GM23338 (cell line): ENCODE results near the gene CAMKK2. TPM values are rescaled to one million over a fixed set of nuclear protein-coding genes. Genes with fewer than 3 reads are reported as not detected.

Experiments
- ATAC-seq: fragments of 200-7000 bp; cut with Tn5 transposase; 3 replicates; pipeline ENCODE4 v1.9.1; 2020
- DNase-seq: peaks from one replicate; pipeline ENCODE4 v3.0.0-alpha.2; 2015; ENCODE audit warnings: low spot score
- H2AFZ ChIP-seq: fragments of 200-600 bp; sonication (generic); 2 replicates; pipeline ENCODE4 v1.8.0; 2016; ENCODE audit warnings: antibody characterized with exemption, mild to moderate bottlenecking, moderate library complexity
- H3F3A ChIP-seq: fragments of 200-600 bp; sonication (generic); replicated peaks from 2 replicates; pipeline ENCODE4 v1.8.0; 2017; ENCODE audit warnings: antibody characterized with exemption, mixed run types, low read depth
- H3K27ac ChIP-seq: fragments of 200-600 bp; sonication (generic); 2 replicates; pipeline ENCODE4 v1.6.1; 2016; ENCODE audit warnings: low read depth
- H3K27me3 ChIP-seq: fragments of 200-600 bp; sonication (generic); 2 replicates; pipeline ENCODE4 v1.8.0; 2016; ENCODE audit warnings: mild to moderate bottlenecking, mixed run types, moderate library complexity; ENCODE audit not compliant: insufficient read depth
- H3K36me3 ChIP-seq: fragments of 200-600 bp; sonication (generic); 2 replicates; pipeline ENCODE4 v1.8.0; 2016; ENCODE audit warnings: mild to moderate bottlenecking; ENCODE audit not compliant: insufficient read depth
- H3K4me1 ChIP-seq: fragments of 200-600 bp; sonication (generic); 2 replicates; pipeline ENCODE4 v1.8.0; 2016; ENCODE audit warnings: mild to moderate bottlenecking, moderate library complexity; ENCODE audit not compliant: insufficient read depth
- H3K4me2 ChIP-seq: fragments of 200-600 bp; sonication (generic); 2 replicates; pipeline ENCODE4 v1.7.1; 2017; ENCODE audit warnings: mixed run types
- H3K4me3 ChIP-seq: fragments of 200-600 bp; sonication (generic); 2 replicates; pipeline ENCODE4 v1.6.1; 2016; ENCODE audit warnings: mixed run types
- H3K79me2 ChIP-seq: fragments of 200-600 bp; sonication (generic); replicated peaks from 2 replicates; pipeline ENCODE4 v1.8.0; 2017; ENCODE audit warnings: mild to moderate bottlenecking; ENCODE audit not compliant: insufficient read depth
- H3K9me2 ChIP-seq: fragments of 200-600 bp; sonication (generic); 2 replicates; pipeline ENCODE4 v1.8.0; 2017; ENCODE audit not compliant: insufficient read depth
- H4K20me1 ChIP-seq: fragments of 200-600 bp; sonication (generic); replicated peaks from 2 replicates; pipeline ENCODE4 v1.8.0; 2017; ENCODE audit warnings: mild to moderate bottlenecking; ENCODE audit not compliant: insufficient read depth
- H3K27ac Mint-ChIP-seq: 2 replicates; pipeline ENCODE4 v1.8.0; 2020; ENCODE audit warnings: inconsistent platforms, mild to moderate bottlenecking, moderate library complexity, mixed read lengths
- H3K27me3 Mint-ChIP-seq: 3 replicates; pipeline ENCODE4 v1.8.0; 2022; ENCODE audit warnings: low read depth, mild to moderate bottlenecking, moderate library complexity, mixed read lengths, inconsistent platforms; ENCODE audit not compliant: insufficient read depth, poor library complexity
- H3K36me3 Mint-ChIP-seq: 3 replicates; pipeline ENCODE4 v1.8.0; 2021; ENCODE audit warnings: low read depth, mild to moderate bottlenecking, inconsistent platforms, moderate library complexity, mixed read lengths
- H3K4me1 Mint-ChIP-seq: 3 replicates; pipeline ENCODE4 v1.8.0; 2020; ENCODE audit warnings: mild to moderate bottlenecking, inconsistent platforms, mixed read lengths
- H3K4me3 Mint-ChIP-seq: 3 replicates; pipeline ENCODE4 v1.8.0; 2021; ENCODE audit warnings: moderate library complexity, mild to moderate bottlenecking, inconsistent platforms, mixed read lengths
- H3K9me3 Mint-ChIP-seq: 3 replicates; pipeline ENCODE4 v1.8.0; 2020; ENCODE audit warnings: moderate library complexity, mild to moderate bottlenecking, inconsistent platforms, mixed read lengths
- CREB1 ChIP-seq: fragments of 250-450 bp; sonication (Bioruptor Pico); IDR thresholded peaks from 2 replicates; pipeline ENCODE4 v1.5.0; 2020; ENCODE audit warnings: low read depth, mild to moderate bottlenecking, moderate library complexity
- CTCF ChIP-seq, 2 experiments: fragments of 200-600 bp in 1 of 2; sonication (generic) in 1 of 2; conservative IDR thresholded peaks; 2 replicates each; pipeline versions ENCODE4 v1.5.1 to v1.6.1; 2016 to 2017; ENCODE audit warnings: antibody characterized with exemption in 2 of 2, low read depth in 2 of 2, mild to moderate bottlenecking in 2 of 2, moderate library complexity in 1 of 2
- ETS1 ChIP-seq: IDR thresholded peaks from 2 replicates; pipeline ENCODE4 v1.6.1; 2016; ENCODE audit warnings: antibody characterized with exemption
- EZH2 ChIP-seq: fragments of 200-600 bp; sonication (generic); IDR thresholded peaks from one replicate; pipeline ENCODE4 v1.8.0; 2017; ENCODE audit warnings: antibody characterized with exemption, mild to moderate bottlenecking, low read depth; ENCODE audit not compliant: unreplicated experiment
- EZH2phosphoT487 ChIP-seq: fragments of 200-600 bp; sonication (generic); IDR thresholded peaks from one replicate; pipeline ENCODE4 v1.8.1; 2018; ENCODE audit warnings: antibody characterized with exemption; ENCODE audit not compliant: unreplicated experiment
- JUNB ChIP-seq: IDR thresholded peaks from one replicate; pipeline ENCODE4 v1.6.1; 2016; ENCODE audit warnings: antibody characterized with exemption; ENCODE audit not compliant: unreplicated experiment
- NANOG ChIP-seq: IDR thresholded peaks from 2 replicates; pipeline ENCODE4 v1.6.1; 2016; ENCODE audit warnings: antibody characterized with exemption, borderline replicate concordance
- POLR2AphosphoS5 ChIP-seq: IDR thresholded peaks from 2 replicates; pipeline ENCODE4 v1.6.1; 2016; ENCODE audit warnings: antibody characterized with exemption, low read depth
- REST ChIP-seq: IDR thresholded peaks from one replicate; pipeline ENCODE4 v1.6.1; 2018; ENCODE audit warnings: antibody characterized with exemption; ENCODE audit not compliant: unreplicated experiment
- STAT1 ChIP-seq: IDR thresholded peaks from one replicate; pipeline ENCODE4 v1.6.1; 2016; ENCODE audit warnings: antibody characterized with exemption; ENCODE audit not compliant: unreplicated experiment
- ZNF114 ChIP-seq: fragments of 250-450 bp; sonication (Bioruptor Pico); IDR thresholded peaks from 2 replicates; pipeline ENCODE4 v1.5.0; 2020; ENCODE audit warnings: mild to moderate bottlenecking, moderate library complexity
- ZNF331 ChIP-seq: fragments of 250-450 bp; sonication (Bioruptor Pico); IDR thresholded peaks from 2 replicates; pipeline ENCODE4 v1.5.0; 2020; ENCODE audit warnings: low read depth, mild to moderate bottlenecking, moderate library complexity
- ZNF462 ChIP-seq: fragments of 250-450 bp; sonication (Bioruptor Pico); IDR thresholded peaks from 2 replicates; pipeline ENCODE4 v1.5.0; 2020; ENCODE audit warnings: mild to moderate bottlenecking, moderate library complexity
- polyA plus RNA-seq: library from polyadenylated mRNA; unstranded; fragments of >200 nt; fragmentation: Nextera tagmentation; extraction: Ambion mirVana; gene quantifications from 2 replicates; pipeline ENCODE4 v1.2.1, GENCODE V29; 2016
- total RNA-seq: library from RNA; depleted of rRNA; stranded (reverse); fragments of >200 nt; shearing (Covaris generic); gene quantifications from 2 replicates; pipeline ENCODE4 v1.2.3, GENCODE V29; 2014

CAMKK2 gene
- total and polyA plus RNA-seq, 2 experiments from 2014 or later: 10.3 to 26.4 TPM

- DNase-seq (no peak), ATAC-seq (no peak)
- Mint-ChIP-seq H3K36me3 (peaks cover 31% of the 10 kb centered on the region), H3K27me3 (peaks cover 2% of the 10 kb centered on the region), H3K9me3 (no peaks in the 10 kb centered on the region), H3K4me3 (no peak overlapping the region), H3K4me1 (no peaks in the 10 kb centered on the region), H3K27ac (no peak overlapping the region)
- H3K4me1 ChIP-seq: no peaks in the 10 kb centered on the region
- H3K27ac ChIP-seq: no peak overlapping the region
- H3K4me3 ChIP-seq: no peak overlapping the region
- H3K79me2 ChIP-seq: no peaks in the 10 kb centered on the region
- H3F3A ChIP-seq: no peaks in the 10 kb centered on the region
- H3K27me3 ChIP-seq: no peaks in the 10 kb centered on the region
- no peaks in the 10 kb centered on the region; the same call in 1 of the 2 replicates for H3K36me3 ChIP-seq
- H3K9me2 ChIP-seq: no peaks in the 10 kb centered on the region
- no peak overlapping the region for H2AFZ ChIP-seq
- no peak overlapping the region for H3K4me2 ChIP-seq
- no peak for TF ChIP-seq EZH2phosphoT487
- no peak for TF ChIP-seq POLR2AphosphoS5
- no peak for TF ChIP-seq REST
- no peak for TF ChIP-seq ZNF114
- TF ChIP-seq CREB1 (CRISPR knock-in tag): no peak
- TF ChIP-seq EZH2: no peak
- no peak for TF ChIP-seq JUNB
- TF ChIP-seq NANOG: no peak
- no peak for TF ChIP-seq ZNF462
- no peak for TF ChIP-seq ETS1
- TF ChIP-seq CTCF (conservative IDR thresholded peaks at IDR 0.05; ENCODE audit: low read depth in 2 of 2): no peak
- no peak for TF ChIP-seq ZNF331 (CRISPR knock-in tag)
- no peak for TF ChIP-seq STAT1
- peaks cover 5% of the 10 kb centered on the region; the same call in 1 of the 2 replicates for H4K20me1 ChIP-seq
These were observed 32.4 kb downstream of the CAMKK2 start for GRCh38 chr12:121264135-121264534.
